GM15510 (cell line): ENCODE measurements around the gene SEC16A.
A peak's percentile ranks its signal among the peaks of the same experiment; 100 is the strongest.

Experiments
- POLR2A ChIP-seq: IDR thresholded peaks from 3 replicates; pipeline ENCODE4 v1.6.1; 2011; ENCODE audit warnings: borderline replicate concordance; ENCODE audit not compliant: insufficient read length; ENCODE audit errors: extremely low read depth

Gene SEC16A

DNA sequence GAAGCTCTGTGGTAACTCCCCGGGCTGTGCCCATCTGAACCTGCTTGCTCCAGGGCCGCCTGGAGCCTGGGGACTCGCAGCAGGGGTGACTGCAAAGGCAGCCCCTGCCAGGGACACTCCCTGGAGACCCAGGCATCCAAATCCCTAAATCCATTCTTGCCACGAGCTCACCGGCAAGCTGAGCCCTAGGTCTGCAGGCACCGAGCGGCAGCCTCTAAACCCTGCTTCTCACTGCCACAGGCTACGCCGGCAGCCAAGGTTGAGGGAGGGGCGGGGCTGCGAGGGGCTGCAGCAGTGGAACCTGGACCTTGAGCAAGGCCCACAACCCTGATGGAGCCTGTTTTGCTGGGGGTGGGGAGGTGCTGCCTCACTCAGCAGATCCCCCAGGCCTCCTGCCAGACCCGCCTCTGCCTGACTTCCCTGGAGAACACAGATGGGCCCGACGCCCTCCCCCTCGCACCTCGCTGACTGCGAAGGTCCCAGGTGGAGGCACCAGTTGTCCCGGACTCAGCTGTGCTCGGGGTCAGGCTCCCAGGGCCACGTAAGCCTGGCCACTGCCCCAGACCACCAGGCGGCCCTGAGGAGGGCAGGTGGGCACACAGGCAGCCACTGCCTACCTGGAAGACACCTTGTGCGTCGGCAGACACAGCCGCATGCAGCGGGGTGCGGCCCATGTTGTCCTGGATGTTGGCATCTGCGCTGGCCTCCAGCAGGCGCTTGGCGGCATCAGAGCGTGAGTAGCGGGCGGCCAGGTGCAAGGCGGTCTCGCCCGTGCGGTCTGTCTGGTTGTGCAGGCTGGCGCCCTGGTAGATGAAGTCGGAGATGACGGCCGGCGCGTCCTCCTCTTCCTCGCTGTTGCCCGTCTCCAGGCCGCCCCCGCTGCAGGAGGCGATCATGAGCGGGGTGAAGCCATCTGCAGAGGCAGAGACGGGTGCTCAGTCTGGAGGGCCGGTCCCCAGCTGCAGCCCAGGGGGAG lies 17.4 kb upstream of the SEC16A start:
- TF ChIP-seq POLR2A: no peak

GRCh38 chr9:136499071-136499934 lies 16.5 kb upstream of the SEC16A start:
- TF ChIP-seq POLR2A: no peak

DNA sequence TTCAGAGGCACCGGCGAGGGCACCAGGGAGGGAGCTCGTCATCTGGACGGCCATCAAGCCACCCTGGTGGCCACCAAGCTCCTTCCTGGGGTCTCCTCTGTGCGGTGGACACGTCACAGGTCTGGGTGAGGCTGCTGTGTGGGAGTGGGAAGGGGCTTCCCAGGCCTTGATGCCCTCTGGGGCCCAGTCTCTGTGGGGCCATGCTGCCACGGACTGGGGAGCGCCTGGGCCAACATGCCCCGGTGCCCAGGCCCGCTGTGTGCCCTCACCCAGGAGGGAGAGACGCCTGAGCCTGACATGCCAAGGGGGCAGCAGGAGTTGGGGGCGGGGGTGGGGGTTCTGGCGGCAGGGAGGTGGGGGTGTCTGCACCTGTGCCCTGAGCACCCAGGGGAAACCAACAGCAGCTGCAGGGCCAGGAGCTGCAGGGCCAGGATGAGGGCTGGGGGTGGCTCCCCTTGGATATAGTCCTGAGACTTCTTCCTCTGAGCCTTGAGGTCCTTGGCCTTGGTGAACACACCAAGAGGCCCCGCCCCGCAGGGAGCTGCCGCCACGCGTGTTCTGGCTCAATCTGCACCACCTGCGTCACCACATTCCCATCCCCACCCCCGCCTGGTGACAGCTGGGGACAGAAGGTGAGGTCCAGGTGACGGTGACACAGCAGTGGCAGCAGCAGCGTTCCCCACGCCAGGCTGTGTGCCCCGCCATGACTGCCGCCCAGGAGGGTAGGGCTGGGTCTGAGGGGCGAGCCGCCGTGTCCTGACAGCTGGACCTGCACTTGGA lies 15.3 kb upstream of the SEC16A start:
- no peak for TF ChIP-seq POLR2A

GRCh38 chr9:136496801-136497620 lies 14.2 kb upstream of the SEC16A start:
- TF ChIP-seq POLR2A: no peak

DNA sequence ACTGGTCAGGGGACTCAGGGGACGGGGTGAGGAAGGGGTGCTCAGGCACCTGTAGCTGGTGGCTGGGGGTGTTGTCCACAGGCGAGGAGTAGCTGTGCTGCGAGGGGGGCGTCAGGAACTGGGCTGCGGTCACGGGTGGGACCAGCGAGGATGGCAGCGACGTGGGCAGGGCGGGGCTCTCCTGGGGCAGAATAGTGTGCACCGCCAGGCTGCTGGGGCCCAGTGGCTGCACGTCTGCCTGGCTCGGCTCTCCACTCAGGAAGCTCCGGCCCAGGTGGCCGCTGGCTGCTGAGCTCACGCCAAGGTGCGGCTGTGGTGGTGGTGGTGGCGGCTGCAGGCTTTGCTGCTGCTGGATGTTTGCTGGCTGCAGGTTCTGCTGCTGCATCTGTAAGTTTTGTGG lies 13.3 kb upstream of the SEC16A start:
- TF ChIP-seq POLR2A: no peak

- TF ChIP-seq POLR2A: no peak
Measured at GRCh38 chr9:136495238-136495800, 12.5 kb upstream of the SEC16A start.

DNA sequence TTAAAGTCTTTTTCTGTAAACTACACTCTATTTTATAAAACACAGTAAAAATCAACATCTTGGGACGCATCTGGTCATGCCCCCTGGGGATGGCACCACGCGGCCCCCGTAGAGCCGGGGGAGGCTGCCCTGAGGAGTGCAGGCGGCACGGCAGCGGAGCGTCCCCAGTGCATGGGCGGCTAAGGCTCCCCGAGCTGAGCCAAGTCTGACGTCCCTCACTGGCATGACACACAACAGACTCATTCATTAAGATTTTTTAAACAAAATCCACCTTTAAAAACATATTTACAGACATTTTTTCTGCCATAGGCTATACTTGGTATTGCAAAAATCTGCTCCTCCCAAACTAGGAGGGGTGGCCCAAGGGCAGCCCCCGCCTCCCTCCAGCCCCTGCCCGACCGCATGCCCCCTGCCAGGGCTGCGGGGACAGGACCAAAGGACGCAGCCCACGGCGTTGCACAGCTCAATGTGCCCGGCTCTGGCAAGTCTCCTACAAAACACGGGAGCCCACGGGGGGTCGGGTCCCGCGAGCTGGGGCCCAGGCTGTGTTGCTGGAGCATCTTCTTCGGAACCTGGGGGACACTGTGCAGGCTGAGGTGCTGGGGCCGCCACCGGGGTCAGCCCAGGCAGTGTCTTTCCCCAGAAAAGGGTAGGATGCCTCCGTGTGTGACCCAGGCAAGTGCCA lies 11.8 kb upstream of the SEC16A start:
- TF ChIP-seq POLR2A: no peak

DNA sequence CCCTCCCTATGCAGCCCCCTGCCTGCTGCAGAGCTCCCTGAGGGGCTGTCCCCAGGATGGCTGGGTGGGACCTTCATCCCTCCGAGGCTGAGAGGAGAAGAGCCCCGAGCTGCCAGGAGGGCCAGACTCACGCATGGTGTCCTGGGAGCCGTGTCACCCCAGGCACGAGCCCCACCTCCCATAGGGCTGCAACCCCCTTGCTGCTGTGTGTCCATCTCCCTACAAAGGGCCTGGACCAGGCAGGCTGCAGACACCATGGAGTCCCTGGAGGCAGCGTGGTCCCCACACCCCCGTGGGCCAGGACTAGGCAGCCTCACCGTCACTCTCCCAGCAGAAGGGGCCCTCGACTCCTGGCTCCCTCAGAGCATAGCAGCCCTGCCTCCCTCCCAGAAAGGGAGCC lies 11.2 kb upstream of the SEC16A start:
- no peak for TF ChIP-seq POLR2A

GRCh38 chr9:136493567-136493971 lies 10.7 kb upstream of the SEC16A start:
- peak; percentile 16 for TF ChIP-seq POLR2A

- TF ChIP-seq POLR2A: no peak
Measured at GRCh38 chr9:136492978-136493522, 10.2 kb upstream of the SEC16A start.

DNA sequence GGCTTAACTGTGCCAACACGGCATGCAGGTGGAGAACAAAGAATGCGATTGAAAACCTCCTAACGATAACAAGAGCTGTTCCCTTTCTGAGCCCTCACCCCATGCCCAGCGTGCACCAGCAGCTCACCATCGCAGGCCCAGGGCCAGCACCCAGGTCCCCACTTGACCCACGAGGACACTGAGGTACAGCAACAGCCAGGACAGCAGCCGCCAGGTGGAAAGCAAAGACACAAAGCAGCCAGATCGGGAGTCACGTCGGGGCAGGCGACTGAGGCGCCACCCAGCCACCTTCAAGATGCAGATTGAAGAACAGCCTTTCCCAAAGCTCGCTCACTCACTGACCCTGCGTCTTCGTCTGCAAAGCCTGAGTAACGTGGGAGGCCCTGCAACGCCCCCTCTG lies 6.9 kb upstream of the SEC16A start:
- no peak for TF ChIP-seq POLR2A
